22Rv1 (cell line): ENCODE measurements around the gene AR.

Experiments
- CTCF ChIP-seq: fragments of 450-650 bp; IDR thresholded peaks from 2 replicates; pipeline ENCODE4 v1.5.1; 2017; ENCODE audit warnings: mild to moderate bottlenecking
- ZFX ChIP-seq: fragments of 450-650 bp; IDR thresholded peaks from 2 replicates; pipeline ENCODE4 v1.6.1; 2017; ENCODE audit warnings: antibody characterized with exemption, borderline replicate concordance

GRCh38 chrX:67613366-67613765 lies 69.5 kb downstream of the AR start:
- no peak for TF ChIP-seq CTCF
- TF ChIP-seq ZFX, result no peak
